BE2C (cell line): ENCODE data around the gene LHX5.

Experiments
- DNase-seq: peaks from one replicate; pipeline ENCODE4 v3.0.0-alpha.2; 2020
- H3K27me3 ChIP-seq: fragments of 250-450 bp; sonication (Bioruptor Pico); 2 replicates; pipeline ENCODE4 v1.5.1; 2020; ENCODE audit warnings: mild to moderate bottlenecking
- H3K36me3 ChIP-seq: fragments of 250-450 bp; sonication (Bioruptor Pico); 2 replicates; pipeline ENCODE4 v1.5.1; 2020; ENCODE audit warnings: mild to moderate bottlenecking
- H3K4me1 ChIP-seq: fragments of 250-450 bp; sonication (Bioruptor Pico); 2 replicates; pipeline ENCODE4 v1.5.1; 2020
- H3K4me3 ChIP-seq: 2 replicates; pipeline ENCODE4 v1.5.1; 2011; ENCODE audit warnings: low read depth, low read length
- H3K9me3 ChIP-seq: fragments of 250-450 bp; sonication (Bioruptor Pico); 2 replicates; pipeline ENCODE4 v1.5.1; 2020
- TF ChIP-seq, protein P1 (sequence below): IDR thresholded peaks from 2 replicates; pipeline ENCODE4 v1.5.1; 2012; ENCODE audit warnings: mild to moderate bottlenecking, low read depth, low read length

The LHX5 gene

GRCh38 chr12:113456199-113456598 is 15.5 kb downstream of the LHX5 start:
- peaks cover 28% of the 10 kb centered on the region for H3K27me3 ChIP-seq
- no peaks in the 10 kb centered on the region; the same call in 1 of the 2 replicates for H3K9me3 ChIP-seq
- H3K4me1 ChIP-seq: no peaks in the 10 kb centered on the region
- H3K36me3 ChIP-seq: no peaks in the 10 kb centered on the region
- DNase-seq: no peak
- TF ChIP-seq, protein P1, sequence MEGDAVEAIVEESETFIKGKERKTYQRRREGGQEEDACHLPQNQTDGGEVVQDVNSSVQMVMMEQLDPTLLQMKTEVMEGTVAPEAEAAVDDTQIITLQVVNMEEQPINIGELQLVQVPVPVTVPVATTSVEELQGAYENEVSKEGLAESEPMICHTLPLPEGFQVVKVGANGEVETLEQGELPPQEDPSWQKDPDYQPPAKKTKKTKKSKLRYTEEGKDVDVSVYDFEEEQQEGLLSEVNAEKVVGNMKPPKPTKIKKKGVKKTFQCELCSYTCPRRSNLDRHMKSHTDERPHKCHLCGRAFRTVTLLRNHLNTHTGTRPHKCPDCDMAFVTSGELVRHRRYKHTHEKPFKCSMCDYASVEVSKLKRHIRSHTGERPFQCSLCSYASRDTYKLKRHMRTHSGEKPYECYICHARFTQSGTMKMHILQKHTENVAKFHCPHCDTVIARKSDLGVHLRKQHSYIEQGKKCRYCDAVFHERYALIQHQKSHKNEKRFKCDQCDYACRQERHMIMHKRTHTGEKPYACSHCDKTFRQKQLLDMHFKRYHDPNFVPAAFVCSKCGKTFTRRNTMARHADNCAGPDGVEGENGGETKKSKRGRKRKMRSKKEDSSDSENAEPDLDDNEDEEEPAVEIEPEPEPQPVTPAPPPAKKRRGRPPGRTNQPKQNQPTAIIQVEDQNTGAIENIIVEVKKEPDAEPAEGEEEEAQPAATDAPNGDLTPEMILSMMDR: no peak
- no peak overlapping the region for H3K4me3 ChIP-seq

DNA sequence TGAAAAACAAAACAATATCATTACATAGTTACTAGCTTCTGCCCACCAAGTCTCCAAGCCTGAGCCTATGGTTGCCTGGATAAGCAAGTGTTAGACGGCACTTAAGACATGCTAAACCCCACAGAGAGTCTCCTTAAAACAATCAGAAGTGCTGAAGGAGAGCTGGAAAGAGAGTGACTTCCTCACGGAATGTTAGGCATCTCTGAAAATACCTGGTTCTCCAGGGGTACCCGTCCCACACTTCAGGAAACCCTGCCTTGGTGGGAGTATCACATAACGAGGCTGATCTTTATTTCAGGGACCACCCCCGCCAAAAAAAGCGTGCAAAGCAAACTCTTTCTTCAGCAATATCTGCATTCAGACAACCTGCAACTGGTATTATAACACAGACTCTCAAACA is 18.3 kb downstream of the LHX5 start:
- DNase-seq: no peak
- H3K4me1 ChIP-seq: no peaks in the 10 kb centered on the region

GRCh38 chr12:113452458-113452857 is 19.2 kb downstream of the LHX5 start:
- Histone ChIP-seq H3K9me3 (no peaks in the 10 kb centered on the region; the same call in 1 of the 2 replicates), H3K4me1 (no peaks in the 10 kb centered on the region), H3K36me3 (no peaks in the 10 kb centered on the region), H3K4me3 (no peak overlapping the region), H3K27me3 (peaks cover 9% of the 10 kb centered on the region)
- TF ChIP-seq, protein P1: no peak
- DNase-seq: no peak

More for the DNA sequence above, 18.3 kb downstream of the LHX5 start:
- TF ChIP-seq, protein P1: no peak
- Histone ChIP-seq H3K9me3 (no peaks in the 10 kb centered on the region; the same call in 1 of the 2 replicates), H3K36me3 (no peaks in the 10 kb centered on the region), H3K27me3 (peaks cover 15% of the 10 kb centered on the region), H3K4me3 (no peak overlapping the region)

- no peaks in the 10 kb centered on the region; the same call in 1 of the 2 replicates for H3K9me3 ChIP-seq
- peaks cover 5% of the 10 kb centered on the region; the same call in 1 of the 2 replicates for H3K27me3 ChIP-seq
- DNase-seq: no peak
- no peak overlapping the region for H3K4me3 ChIP-seq
- no peaks in the 10 kb centered on the region for H3K4me1 ChIP-seq
- H3K36me3 ChIP-seq: no peaks in the 10 kb centered on the region
- TF ChIP-seq, protein P1: no peak
Measured at GRCh38 chr12:113449839-113450238, 21.8 kb downstream of the LHX5 start.

GRCh38 chr12:113449299-113449698 is 22.4 kb downstream of the LHX5 start:
- no peaks in the 10 kb centered on the region for H3K4me1 ChIP-seq
- TF ChIP-seq, protein P1: no peak
- H3K9me3 ChIP-seq: no peaks in the 10 kb centered on the region; the same call in 1 of the 2 replicates
- H3K4me3 ChIP-seq: no peak overlapping the region
- no peak for DNase-seq
- peaks cover 5% of the 10 kb centered on the region; the same call in 1 of the 2 replicates for H3K27me3 ChIP-seq
- no peaks in the 10 kb centered on the region for H3K36me3 ChIP-seq

- no peaks in the 10 kb centered on the region for H3K36me3 ChIP-seq
Measured at GRCh38 chr12:113448873-113449272, 22.8 kb downstream of the LHX5 start.

More at GRCh38 chr12:113448873-113449272, 22.8 kb downstream of the LHX5 start:
- H3K4me1 ChIP-seq: no peaks in the 10 kb centered on the region
- TF ChIP-seq, protein P1: no peak
- no peak overlapping the region for H3K4me3 ChIP-seq
- H3K27me3 ChIP-seq: peaks cover 1% of the 10 kb centered on the region; the same call in 1 of the 2 replicates
- no peak for DNase-seq
- H3K9me3 ChIP-seq: no peaks in the 10 kb centered on the region; the same call in 1 of the 2 replicates
